Fibroblast of upper back skin (primary cell): ENCODE measurements around the gene DBNDD1.
"Not testable (repeated sequence)": the region's sequence is repeated elsewhere in the genome, so short reads cannot be mapped to it uniquely, and the experiment has no call there.

Experiments used
- DNase-seq: peaks from one replicate; pipeline ENCODE4 v3.0.0-alpha.2; 2013

DBNDD1 gene

GRCh38 chr16:90010676-90011507, 8.4 kb downstream of the DBNDD1 start:
- DNase-seq, result no peak

- DNase-seq, result no peak
Measured at GRCh38 chr16:90009172-90009899, 9.9 kb downstream of the DBNDD1 start.

GRCh38 chr16:90008708-90009145, 10.5 kb downstream of the DBNDD1 start:
- peak; percentile 7 for DNase-seq

- not testable (repeated sequence) for DNase-seq
Measured at GRCh38 chr16:90007635-90008234, 11.5 kb downstream of the DBNDD1 start.

- DNase-seq, result no peak
Measured at GRCh38 chr16:90007015-90007414, 12.2 kb downstream of the DBNDD1 start.

GRCh38 chr16:90005956-90006663, 13.1 kb downstream of the DBNDD1 start:
- DNase-seq, result no peak

- no peak for DNase-seq
Measured at GRCh38 chr16:90004577-90004976, 14.7 kb downstream of the DBNDD1 start.

- no peak for DNase-seq
Measured at GRCh38 chr16:90002759-90003158, 16.5 kb downstream of the DBNDD1 start.

- no peak for DNase-seq
Measured at GRCh38 chr16:90001761-90002503, 17.3 kb downstream of the DBNDD1 start.

GRCh38 chr16:90000733-90001427, 18.4 kb downstream of the DBNDD1 start:
- no peak for DNase-seq

GRCh38 chr16:89999831-90000574, 19.3 kb downstream of the DBNDD1 start:
- no peak for DNase-seq

GRCh38 chr16:89996178-89996489, 23.1 kb downstream of the DBNDD1 start:
- DNase-seq, result no peak

- DNase-seq, result peak; percentile 62
Measured at GRCh38 chr16:89995475-89996177, 23.6 kb downstream of the DBNDD1 start.

GRCh38 chr16:89994721-89995474, 24.4 kb downstream of the DBNDD1 start:
- DNase-seq, result peak; percentile 63

GRCh38 chr16:89994389-89994720, 24.9 kb downstream of the DBNDD1 start:
- no peak for DNase-seq

GRCh38 chr16:89993971-89994370, 25.3 kb downstream of the DBNDD1 start:
- no peak for DNase-seq

GRCh38 chr16:89993377-89993776, 25.9 kb downstream of the DBNDD1 start:
- DNase-seq, result no peak

- no peak for DNase-seq
Measured at GRCh38 chr16:89990799-89991198, 28.5 kb downstream of the DBNDD1 start.

GRCh38 chr16:89988951-89989350, 30.3 kb downstream of the DBNDD1 start:
- DNase-seq, result no peak

- DNase-seq, result no peak
Measured at GRCh38 chr16:89987169-89987568, 32.1 kb downstream of the DBNDD1 start.
